ENCODE results near the gene TMEM120B.

TMEM120B gene

DNA sequence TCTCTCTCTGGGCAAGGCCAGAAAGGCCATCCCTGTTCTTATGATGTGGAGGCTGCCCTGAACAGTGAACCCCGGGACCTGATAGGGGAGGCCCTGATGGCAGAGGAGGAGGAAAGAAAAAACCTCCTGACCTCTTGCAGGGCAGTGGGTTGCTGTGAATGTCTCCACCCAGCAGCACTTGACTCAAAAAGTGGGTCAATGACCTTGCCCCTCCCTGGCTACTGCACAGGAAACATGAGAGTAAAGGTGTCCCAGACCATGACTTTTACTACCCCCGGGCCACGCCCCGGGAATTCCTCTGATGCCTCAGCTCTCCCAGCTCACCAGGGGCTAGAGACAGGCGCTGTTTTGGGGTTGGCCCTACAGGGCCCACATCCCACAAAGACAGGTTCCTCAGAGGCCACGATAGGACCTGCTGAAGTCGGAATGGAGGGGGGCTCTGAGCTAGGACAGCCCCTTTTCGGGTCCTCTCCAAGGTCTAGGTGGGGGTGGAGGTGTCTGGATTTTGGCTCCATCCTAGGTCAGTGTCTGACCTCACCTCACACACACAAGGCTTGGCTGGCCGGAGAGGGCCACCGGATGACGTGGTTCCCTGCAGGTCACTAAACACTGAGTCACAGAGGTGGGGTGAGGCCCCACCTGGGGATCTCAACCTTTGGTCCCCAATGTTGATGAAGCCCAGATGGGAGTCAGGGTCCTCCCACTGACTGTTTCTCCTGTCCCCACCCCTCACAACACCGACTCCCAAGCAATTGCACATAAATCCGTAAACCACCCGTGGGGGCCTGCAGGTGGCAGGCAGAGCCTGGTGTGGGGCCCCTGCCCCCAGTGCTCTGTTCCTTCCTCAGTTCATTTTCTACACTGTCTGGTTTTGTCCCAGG lies 79.4 kb downstream of the TMEM120B start:
- no peak for DNase-seq (ENCODE audit: extremely low read depth, insufficient read length)
- peak; percentile 12 for TF ChIP-seq CTCF (IDR thresholded peaks at IDR 0.05; ENCODE audit: insufficient read depth, low read length, poor library complexity, severe bottlenecking)
- H3K36me3 ChIP-seq (ENCODE audit: control insufficient read depth, insufficient read depth, low read length): peaks cover 11% of the 10 kb centered on the region
- no peaks in the 10 kb centered on the region for H3K27me3 ChIP-seq (replicated peaks; ENCODE audit: control insufficient read depth, insufficient read depth, low read length)
- H3K4me3 ChIP-seq (replicated peaks; ENCODE audit: low read depth, low read length): peak overlapping the region; percentile 87

- peak; percentile 82 for DNase-seq (ENCODE audit: extremely low read depth, insufficient read length)
- H3K4me3 ChIP-seq (replicated peaks; ENCODE audit: low read depth, low read length): peak overlapping the region; percentile 87
- H3K27me3 ChIP-seq (replicated peaks; ENCODE audit: control insufficient read depth, insufficient read depth, low read length): no peaks in the 10 kb centered on the region
- H3K36me3 ChIP-seq (ENCODE audit: control insufficient read depth, insufficient read depth, low read length): peaks cover 18% of the 10 kb centered on the region
- no peak for TF ChIP-seq CTCF (IDR thresholded peaks at IDR 0.05; ENCODE audit: insufficient read depth, low read length, poor library complexity, severe bottlenecking)
Observed at GRCh38 chr12:121792607-121793439, 80.3 kb downstream of the TMEM120B start.

GRCh38 chr12:121793440-121793837 lies 80.9 kb downstream of the TMEM120B start, which contains the start of gene RHOF:
Gene RHOF (minus strand): TSS chr12:121793688. CDS start chr12:121793633, 55 bp downstream.
- Histone ChIP-seq H3K36me3 (ENCODE audit: control insufficient read depth, insufficient read depth, low read length) (peaks cover 24% of the 10 kb centered on the region), H3K4me3 (replicated peaks; ENCODE audit: low read depth, low read length) (peak within 1 kb of the TSS; percentile 87), H3K27me3 (replicated peaks; ENCODE audit: control insufficient read depth, insufficient read depth, low read length) (no peaks in the 10 kb centered on the region)
- TF ChIP-seq CTCF (IDR thresholded peaks at IDR 0.05; ENCODE audit: insufficient read depth, low read length, poor library complexity, severe bottlenecking): no peak
- DNase-seq (ENCODE audit: extremely low read depth, insufficient read length): peak; percentile 91

- Histone ChIP-seq H3K27me3 (replicated peaks; ENCODE audit: control insufficient read depth, insufficient read depth, low read length) (no peaks in the 10 kb centered on the region), H3K4me3 (replicated peaks; ENCODE audit: low read depth, low read length) (peak overlapping the region; percentile 87), H3K36me3 (ENCODE audit: control insufficient read depth, insufficient read depth, low read length) (peaks cover 28% of the 10 kb centered on the region)
- peak; percentile 100 for TF ChIP-seq CTCF (IDR thresholded peaks at IDR 0.05; ENCODE audit: insufficient read depth, low read length, poor library complexity, severe bottlenecking)
- DNase-seq (ENCODE audit: extremely low read depth, insufficient read length): peak; percentile 99
Observed at GRCh38 chr12:121793838-121794533, 81.4 kb downstream of the TMEM120B start.

DNA sequence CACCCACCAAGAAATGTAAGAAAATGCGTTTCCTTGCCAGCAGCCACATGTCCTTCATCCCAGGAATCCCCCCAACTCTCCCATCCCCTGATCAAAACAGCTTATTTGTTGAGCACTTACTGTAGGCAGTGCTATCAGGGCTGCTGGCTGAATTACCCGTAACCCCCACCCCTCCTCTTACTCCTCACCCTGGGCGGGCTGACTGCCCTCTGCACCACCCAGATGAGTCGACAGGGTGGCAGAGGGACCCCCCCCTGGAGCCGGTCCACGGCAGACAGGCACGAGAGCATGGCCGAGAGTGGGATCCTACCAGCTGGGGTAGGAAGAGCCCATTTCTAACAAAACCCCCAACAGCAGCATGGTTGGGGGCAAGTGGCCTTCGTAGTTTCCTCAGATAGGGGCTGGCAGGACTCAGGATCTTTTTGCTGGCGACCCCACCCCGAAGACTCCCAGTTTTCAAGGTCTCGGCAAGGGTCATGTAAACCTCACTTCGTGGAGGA lies 82.0 kb downstream of the TMEM120B start:
- no peaks in the 10 kb centered on the region for H3K27me3 ChIP-seq (replicated peaks; ENCODE audit: control insufficient read depth, insufficient read depth, low read length)
- H3K4me3 ChIP-seq (replicated peaks; ENCODE audit: low read depth, low read length): peak overlapping the region; percentile 10
- DNase-seq (ENCODE audit: extremely low read depth, insufficient read length): no peak
- no peak for TF ChIP-seq CTCF (IDR thresholded peaks at IDR 0.05; ENCODE audit: insufficient read depth, low read length, poor library complexity, severe bottlenecking)
- H3K36me3 ChIP-seq (ENCODE audit: control insufficient read depth, insufficient read depth, low read length): peaks cover 28% of the 10 kb centered on the region
